CD4-positive, alpha-beta T cell (primary cell): Measurements from ENCODE around the gene FAIM. TPM values are rescaled to one million over a fixed set of nuclear protein-coding genes. Genes with fewer than 3 reads are reported as not detected.

Source experiments
- ATAC-seq: fragments of 200-7000 bp; cut with Tn5 transposase; one replicate; pipeline ENCODE4 v1.10.0; 2022; ENCODE audit warnings: mild to moderate bottlenecking; ENCODE audit not compliant: poor library complexity
- CTCF ChIA-PET: fragments of 350-600 bp; sonication (Branson Sonifier 250); formaldehyde crosslinking; loops from one replicate; lab custom pipeline; 2021; ENCODE audit warnings: antibody characterized with exemption, inconsistent platforms; lab: Charles Lee
- POLR2A ChIA-PET: fragments of 350-600 bp; sonication (Branson Sonifier 250); formaldehyde crosslinking; loops from one replicate; lab custom pipeline; 2021; ENCODE audit warnings: antibody characterized with exemption, inconsistent platforms; lab: Charles Lee
- DNase-seq, 14 experiments: peaks; one replicate each; pipeline ENCODE4 v3.0.0-alpha.2; 2013 to 2020; ENCODE audit warnings: mixed read lengths in 2 of 14
- H3K27ac ChIP-seq, 2 donors: one replicate each; pipeline versions ENCODE4 v1.5.1 to v1.7.0; 2013; ENCODE audit warnings: low read length in 2 of 2, low read depth in 1 of 2, mild to moderate bottlenecking in 1 of 2
- H3K27me3 ChIP-seq, 2 experiments: 1 replicate in 1 of 2; 2 replicates in 1 of 2; pipeline versions ENCODE4 v1.6.1 to v1.7.0; 2013; ENCODE audit warnings: low read length in 2 of 2, control low read depth in 1 of 2, mild to moderate bottlenecking in 1 of 2, moderate library complexity in 1 of 2; ENCODE audit not compliant: insufficient read depth in 2 of 2, control insufficient read depth in 1 of 2
- H3K36me3 ChIP-seq: one replicate; pipeline ENCODE4 v1.6.1; 2013; ENCODE audit warnings: low read length, control low read depth; ENCODE audit not compliant: insufficient read depth
- H3K4me1 ChIP-seq: one replicate; pipeline ENCODE4 v1.6.1; 2013; ENCODE audit warnings: low read length, control low read depth; ENCODE audit not compliant: insufficient read depth
- H3K4me3 ChIP-seq: one replicate; pipeline ENCODE4 v1.5.1; 2013; ENCODE audit warnings: mild to moderate bottlenecking, low read length, moderate library complexity
- H3K9me3 ChIP-seq, 2 experiments: 1 replicate in 1 of 2; 2 replicates in 1 of 2; pipeline versions ENCODE4 v1.6.1 to v1.7.0; 2013; ENCODE audit warnings: low read length in 2 of 2, mild to moderate bottlenecking in 2 of 2, control low read depth in 1 of 2, moderate library complexity in 1 of 2; ENCODE audit not compliant: control insufficient read depth in 1 of 2, insufficient read depth in 1 of 2
- H3K27ac Mint-ChIP-seq: one replicate; pipeline ENCODE4 v1.8.0; 2020; ENCODE audit warnings: mixed read lengths
- H3K27me3 Mint-ChIP-seq: one replicate; pipeline ENCODE4 v1.8.0; 2021; ENCODE audit warnings: mixed read lengths
- H3K36me3 Mint-ChIP-seq: one replicate; pipeline ENCODE4 v1.8.0; 2021; ENCODE audit warnings: low read depth, mixed read lengths
- H3K4me1 Mint-ChIP-seq: one replicate; pipeline ENCODE4 v1.8.0; 2021; ENCODE audit warnings: low read depth, mixed read lengths
- H3K4me3 Mint-ChIP-seq: one replicate; pipeline ENCODE4 v1.8.0; 2020; ENCODE audit warnings: mild to moderate bottlenecking, mixed read lengths
- H3K9me3 Mint-ChIP-seq: one replicate; pipeline ENCODE4 v1.8.0; 2020; ENCODE audit warnings: mixed read lengths
- CTCF ChIP-seq: fragments of 200-600 bp; IDR thresholded peaks from one replicate; pipeline ENCODE4 v1.8.0; 2022; ENCODE audit warnings: antibody characterized with exemption, mild to moderate bottlenecking
- intact Hi-C, 2 experiments: fragments of 100-400 bp; cut with DNase I in 1 of 2; cut with micrococcal nuclease in 1 of 2; formaldehyde crosslinking; loops; one replicate each; pipeline versions ENCODE4 v1.15.1 to v1.9.0; 2023 to 2025; cut with DNase I, micrococcal nuclease
- total RNA-seq, 174 experiments: library from RNA in 2 of 174; stranded (reverse) in 2 of 174; gene quantifications; one replicate each; pipeline ENCODE4 v1.2.3 and lab custom pipeline; 2021 to 2026

The FAIM gene
- total RNA-seq, 2 experiments from 2014 or later, result 1.5 to 1.6 TPM

- intact Hi-C loops, result no loop called here
- H3K36me3 Mint-ChIP-seq, result peaks cover 29% of the 10 kb centered on the region
- ChIA-PET POLR2A (interaction anchor here (0.6 kb wide), 1 partner anchor 506 kb away, joined by 3 read pairs; no protein-coding TSS in a partner anchor), CTCF (no interaction called here)
- no peaks in the 10 kb centered on the region for H3K36me3 ChIP-seq
- no peak overlapping the region for H3K27ac Mint-ChIP-seq
- H3K4me1 Mint-ChIP-seq, result peaks cover 12% of the 10 kb centered on the region
- peaks cover 6% of the 10 kb centered on the region for H3K4me1 ChIP-seq
- no peaks in the 10 kb centered on the region for H3K27me3 ChIP-seq
- TF ChIP-seq CTCF, result no peak
- H3K27me3 Mint-ChIP-seq, result no peaks in the 10 kb centered on the region
- H3K4me3 Mint-ChIP-seq, result no peak overlapping the region
- no peak overlapping the region for H3K27ac ChIP-seq
- H3K9me3 Mint-ChIP-seq, result no peaks in the 10 kb centered on the region
- no peaks in the 10 kb centered on the region for H3K9me3 ChIP-seq
- no peak for ATAC-seq
- H3K4me3 ChIP-seq, result no peak overlapping the region
- DNase-seq, result no peak
Observed at GRCh38 chr3:138588445-138588844, 20.1 kb upstream of the FAIM start.

GRCh38 chr3:138591392-138591791, 17.2 kb upstream of the FAIM start:
- Mint-ChIP-seq H3K36me3 (peaks cover 24% of the 10 kb centered on the region), H3K4me3 (no peak overlapping the region), H3K4me1 (peaks cover 13% of the 10 kb centered on the region), H3K9me3 (no peaks in the 10 kb centered on the region), H3K27me3 (no peaks in the 10 kb centered on the region), H3K27ac (no peak overlapping the region)
- Histone ChIP-seq H3K36me3 (no peaks in the 10 kb centered on the region), H3K9me3 (no peaks in the 10 kb centered on the region), H3K4me3 (no peak overlapping the region), H3K4me1 (peaks cover 21% of the 10 kb centered on the region), H3K27me3 (no peaks in the 10 kb centered on the region), H3K27ac (no peak overlapping the region)
- DNase-seq (no peak), ATAC-seq (no peak)
- ChIA-PET POLR2A (interaction anchor here (1.0 to 1.4 kb wide), 3 partner anchors 10 to 18 kb away, joined by 3 to 4 read pairs (median 3); no protein-coding TSS in a partner anchor), CTCF (interaction anchor here (0.8 to 2.4 kb wide), 4 partner anchors 17 to 332 kb away, joined by 3 to 12 read pairs (median 4); partner anchors contain the start of gene FAIM)
- intact Hi-C loops, result loop anchor here (5.0 to 10.0 kb wide), 7 partner anchors 106 to 1727 kb away; partner anchors contain the start of genes MRPS22 (in 2 of the 2), ARMC8 (in 1 of the 2), NCK1 (in 1 of the 2) and NME9 (in 1 of the 2)
- no peak for TF ChIP-seq CTCF

- Mint-ChIP-seq H3K36me3 (peaks cover 15% of the 10 kb centered on the region), H3K4me1 (peaks cover 13% of the 10 kb centered on the region), H3K9me3 (no peaks in the 10 kb centered on the region), H3K27me3 (no peaks in the 10 kb centered on the region), H3K27ac (peak overlapping the region; percentile 96), H3K4me3 (peak overlapping the region; percentile 94)
- POLR2A ChIA-PET, result interaction anchor here (0.6 to 3.3 kb wide), 22 partner anchors 8 to 796 kb away, joined by 3 to 75 read pairs (median 4); partner anchors contain the start of genes ARMC8, COPB2, DBR1 and FAIM
- CTCF ChIA-PET, result interaction anchor here (1.0 to 2.6 kb wide), 8 partner anchors 12 to 343 kb away, joined by 3 to 64 read pairs (median 6); partner anchors contain the start of gene FAIM
- H3K27ac ChIP-seq, result peak overlapping the region; percentile 84 to 94
- DNase-seq (peak in 1 of 14 experiments; percentile 14), ATAC-seq (peak; percentile 1)
- H3K27me3 ChIP-seq, result no peaks in the 10 kb centered on the region
- no peaks in the 10 kb centered on the region for H3K9me3 ChIP-seq
- peak overlapping the region; percentile 89 for H3K4me3 ChIP-seq
- no peaks in the 10 kb centered on the region for H3K36me3 ChIP-seq
- H3K4me1 ChIP-seq, result peaks cover 21% of the 10 kb centered on the region
- intact Hi-C loops, result loop anchor here (1.0 to 10.0 kb wide), 11 partner anchors 15 to 1729 kb away; partner anchors contain the start of genes FAIM (in 2 of the 2), MRPS22 (in 2 of the 2), PIK3CB (in 2 of the 2) and ARMC8 (in 1 of the 2)
- no peak for TF ChIP-seq CTCF
Observed at GRCh38 chr3:138593488-138594149, 15.0 kb upstream of the FAIM start.
